ENCODE results near the gene TBCE. TPM values are rescaled to one million over a fixed set of nuclear protein-coding genes. Genes with fewer than 3 reads are reported as not detected.

Gene TBCE
- total RNA-seq, 1 experiment from 2014 or later: 20.8 TPM

- ChIA-PET POLR2A (no interaction called here), CTCF (no interaction called here), RAD21 (ENCODE audit: low non-redundant PET in 1 of 2, low total read pairs in 2 of 2, uncharacterized antibody in 2 of 2, unreplicated experiment in 2 of 2) (no interaction called here)
- no peaks in the 10 kb centered on the region for H3K27me3 ChIP-seq (ENCODE audit: insufficient read depth, low read length)
- intact Hi-C loops (cut with micrococcal nuclease): no loop called here
- TF ChIP-seq CBX3 (IDR thresholded peaks at IDR 0.05; ENCODE audit: low read depth): no peak
- TF ChIP-seq CEBPB (IDR thresholded peaks at IDR 0.05; ENCODE audit: low read depth): no peak
- TF ChIP-seq, protein P1, sequence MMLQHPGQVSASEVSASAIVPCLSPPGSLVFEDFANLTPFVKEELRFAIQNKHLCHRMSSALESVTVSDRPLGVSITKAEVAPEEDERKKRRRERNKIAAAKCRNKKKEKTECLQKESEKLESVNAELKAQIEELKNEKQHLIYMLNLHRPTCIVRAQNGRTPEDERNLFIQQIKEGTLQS (IDR thresholded peaks at IDR 0.05): no peak
- no peak for TF ChIP-seq EZH2 (IDR thresholded peaks at IDR 0.05)
- TF ChIP-seq EZH2phosphoT487 (IDR thresholded peaks at IDR 0.05; ENCODE audit: borderline replicate concordance): no peak
- TF ChIP-seq ZBTB33 (IDR thresholded peaks at IDR 0.05; ENCODE audit: extremely low read depth, insufficient replicate concordance, low read length): no peak
- no peak for TF ChIP-seq POLR2AphosphoS5 (IDR thresholded peaks at IDR 0.05; ENCODE audit: low read depth, low read length)
- TF ChIP-seq FOSL1 (IDR thresholded peaks at IDR 0.05; ENCODE audit: low read depth): no peak
- no peak for TF ChIP-seq POLR2A (IDR thresholded peaks at IDR 0.05; ENCODE audit: borderline replicate concordance, extremely low read depth, insufficient read depth, insufficient read length)
- TF ChIP-seq JUND (IDR thresholded peaks at IDR 0.05): no peak
- TF ChIP-seq, protein P2, sequence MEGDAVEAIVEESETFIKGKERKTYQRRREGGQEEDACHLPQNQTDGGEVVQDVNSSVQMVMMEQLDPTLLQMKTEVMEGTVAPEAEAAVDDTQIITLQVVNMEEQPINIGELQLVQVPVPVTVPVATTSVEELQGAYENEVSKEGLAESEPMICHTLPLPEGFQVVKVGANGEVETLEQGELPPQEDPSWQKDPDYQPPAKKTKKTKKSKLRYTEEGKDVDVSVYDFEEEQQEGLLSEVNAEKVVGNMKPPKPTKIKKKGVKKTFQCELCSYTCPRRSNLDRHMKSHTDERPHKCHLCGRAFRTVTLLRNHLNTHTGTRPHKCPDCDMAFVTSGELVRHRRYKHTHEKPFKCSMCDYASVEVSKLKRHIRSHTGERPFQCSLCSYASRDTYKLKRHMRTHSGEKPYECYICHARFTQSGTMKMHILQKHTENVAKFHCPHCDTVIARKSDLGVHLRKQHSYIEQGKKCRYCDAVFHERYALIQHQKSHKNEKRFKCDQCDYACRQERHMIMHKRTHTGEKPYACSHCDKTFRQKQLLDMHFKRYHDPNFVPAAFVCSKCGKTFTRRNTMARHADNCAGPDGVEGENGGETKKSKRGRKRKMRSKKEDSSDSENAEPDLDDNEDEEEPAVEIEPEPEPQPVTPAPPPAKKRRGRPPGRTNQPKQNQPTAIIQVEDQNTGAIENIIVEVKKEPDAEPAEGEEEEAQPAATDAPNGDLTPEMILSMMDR (IDR thresholded peaks at IDR 0.05 in 2 of 3, conservative IDR thresholded peaks at IDR 0.05 in 1 of 3; ENCODE audit: borderline replicate concordance in 1 of 3, insufficient read depth in 1 of 3, low read depth in 2 of 3, low read length in 2 of 3): no peak
- no peak overlapping the region for H2AFZ ChIP-seq (ENCODE audit: low read depth, low read length, poor library complexity, severe bottlenecking)
- no peak overlapping the region for H3K4me2 ChIP-seq (ENCODE audit: low read length)
- BruUV-seq (replicated peaks): no TSS peak
- no peaks in the 10 kb centered on the region for H3K4me1 ChIP-seq (ENCODE audit: control insufficient read depth in 1 of 2, insufficient read depth in 2 of 2, low read length in 2 of 2)
- H3K9me3 ChIP-seq (ENCODE audit: control insufficient read depth in 1 of 2, insufficient read depth in 1 of 2, low read depth in 1 of 2, low read length in 2 of 2): no peaks in the 10 kb centered on the region
- no peaks in the 10 kb centered on the region for H3K9me2 ChIP-seq (ENCODE audit: insufficient read depth)
- H3K4me3 ChIP-seq (replicated peaks in 1 of 2; ENCODE audit: low read depth in 1 of 2, low read length in 2 of 2): no peak overlapping the region
- ATAC-seq (no peak), DNase-seq (ENCODE audit: low read depth, low spot score) (no peak)
- H3K27ac ChIP-seq (ENCODE audit: low read depth, low read length): no peak overlapping the region
- no peaks in the 10 kb centered on the region for H4K20me1 ChIP-seq (ENCODE audit: insufficient read depth)
- H3K36me3 ChIP-seq (ENCODE audit: control insufficient read depth in 1 of 2, insufficient read depth in 2 of 2, low read length in 2 of 2): no peaks in the 10 kb centered on the region
- no peaks in the 10 kb centered on the region for H3K79me2 ChIP-seq (ENCODE audit: insufficient read depth, low read length)
- no peak overlapping the region for H3K9ac ChIP-seq (ENCODE audit: low read length)
Measured at GRCh38 chr1:235351441-235351840, 15.8 kb upstream of the TBCE start.

Data from HCT116 (cell line).